HepG2 (cell line): ENCODE data around the gene SHMT1. TPM values are rescaled to one million over a fixed set of nuclear protein-coding genes. Genes with fewer than 3 reads are reported as not detected.
A peak's percentile ranks its signal among the peaks of the same experiment; 100 is the strongest.

ENCODE experiments used
- HMG20B ChIP-seq: conservative IDR thresholded peaks from 2 replicates; pipeline ENCODE4 v1.6.1; 2016; ENCODE audit warnings: missing genetic modification reagents, missing compliant biosample characterization
- HNRNPK ChIP-seq: fragments of 200-400 bp; formaldehyde crosslinking; IDR thresholded peaks from 2 replicates; pipeline ENCODE4 v1.6.1; 2018; ENCODE audit warnings: low read length, low read depth, moderate library complexity, mild to moderate bottlenecking; ENCODE audit not compliant: poor library complexity, severe bottlenecking
- HNRNPL ChIP-seq: fragments of 200-400 bp; formaldehyde crosslinking; IDR thresholded peaks from 2 replicates; pipeline ENCODE4 v1.6.1; 2017; ENCODE audit warnings: mild to moderate bottlenecking, low read depth, low read length
- MEIS1 ChIP-seq: sonication (generic); formaldehyde crosslinking; IDR thresholded peaks from 2 replicates; pipeline ENCODE4 v1.9.0; 2021; ENCODE audit warnings: mild to moderate bottlenecking, missing genetic modification reagents, moderate library complexity, borderline replicate concordance
- NFE2 ChIP-seq: sonication (generic); formaldehyde crosslinking; IDR thresholded peaks from 2 replicates; pipeline ENCODE4 v1.4.0; 2020; ENCODE audit warnings: missing genetic modification reagents
- ONECUT2 ChIP-seq: sonication (generic); formaldehyde crosslinking; IDR thresholded peaks from 2 replicates; pipeline ENCODE4 v1.4.0; 2020; ENCODE audit warnings: missing genetic modification reagents
- REXO4 ChIP-seq: sonication (generic); formaldehyde crosslinking; IDR thresholded peaks from 2 replicates; pipeline ENCODE4 v1.8.0; 2022; ENCODE audit warnings: missing genetic modification reagents, mild to moderate bottlenecking, borderline replicate concordance
- SIN3A ChIP-seq: IDR thresholded peaks from 2 replicates; pipeline ENCODE4 v1.6.1; 2011; ENCODE audit warnings: low read depth, mild to moderate bottlenecking, control low read depth, low read length, borderline replicate concordance
- SUZ12 ChIP-seq: fragments of 150-350 bp; IDR thresholded peaks from 2 replicates; pipeline ENCODE4 v1.6.1; 2014; ENCODE audit warnings: low read depth, low read length
- TBX2 ChIP-seq: sonication (generic); formaldehyde crosslinking; IDR thresholded peaks from 2 replicates; pipeline ENCODE4 v1.5.0; 2020; ENCODE audit warnings: missing genetic modification reagents, mild to moderate bottlenecking, borderline replicate concordance
- TCF7 ChIP-seq: sonication (generic); IDR thresholded peaks from 2 replicates; pipeline ENCODE4 v1.6.1; 2016; ENCODE audit warnings: antibody characterized with exemption, low read depth
- TOPORS ChIP-seq: sonication (generic); formaldehyde crosslinking; IDR thresholded peaks from 2 replicates; pipeline ENCODE4 v1.8.0; 2023; ENCODE audit warnings: mild to moderate bottlenecking, missing genetic modification reagents
- ZNF274 ChIP-seq: sonication (generic); formaldehyde crosslinking; IDR thresholded peaks from 2 replicates; pipeline ENCODE4 v1.5.1; 2020; ENCODE audit warnings: mild to moderate bottlenecking, missing genetic modification reagents
- ZNF3 ChIP-seq: IDR thresholded peaks from 2 replicates; pipeline ENCODE4 v1.7.0; 2017; ENCODE audit warnings: inconsistent platforms
- ZNF317 ChIP-seq: sonication (generic); formaldehyde crosslinking; IDR thresholded peaks from 2 replicates; pipeline ENCODE4 v1.5.0; 2020; ENCODE audit warnings: mild to moderate bottlenecking, missing genetic modification reagents
- ZNF383 ChIP-seq: sonication (generic); formaldehyde crosslinking; IDR thresholded peaks from 2 replicates; pipeline ENCODE4 v1.4.0; 2020; ENCODE audit warnings: missing genetic modification reagents, mild to moderate bottlenecking, borderline replicate concordance
- ZNF747 ChIP-seq: sonication (generic); formaldehyde crosslinking; IDR thresholded peaks from 2 replicates; pipeline ENCODE4 v1.8.1; 2023; ENCODE audit warnings: missing genetic modification reagents, mild to moderate bottlenecking, borderline replicate concordance
- polyA plus RNA-seq, 8 experiments: library from polyadenylated mRNA; depleted of rRNA in 3 of 8; stranded (reverse) in 7 of 8; unstranded in 1 of 8; fragments of >200 nt; fragmentation: Illumina TruSeq in 4 of 8; extraction: Trizol in 4 of 8; gene quantifications; 2 replicates each; pipeline versions ENCODE4 v1.2.1 to v1.2.3, GENCODE V29; 2011 to 2016; ENCODE audit warnings: low read depth in 4 of 8, missing spikeins in 1 of 8, mixed read lengths in 1 of 8; ENCODE audit not compliant: insufficient read depth in 1 of 8
- total RNA-seq, 5 experiments: library from RNA; depleted of rRNA; stranded (reverse); fragments of >200 nt; fragmentation: Illumina TruSeq; extraction: Trizol; gene quantifications; 2 replicates each; pipeline ENCODE4 v1.2.3, GENCODE V29; 2016; ENCODE audit warnings: low read depth in 1 of 5
- TF ChIP-seq, protein P1 (sequence below): sonication (generic); formaldehyde crosslinking; IDR thresholded peaks from 2 replicates; pipeline ENCODE4 v1.5.1; 2020; ENCODE audit warnings: mild to moderate bottlenecking, missing genetic modification reagents, moderate library complexity
- TF ChIP-seq, protein P2 (sequence below): sonication (generic); formaldehyde crosslinking; IDR thresholded peaks from 2 replicates; pipeline ENCODE4 v1.8.0; 2022; ENCODE audit warnings: mild to moderate bottlenecking, missing genetic modification reagents, borderline replicate concordance
- TF ChIP-seq, protein P3 (sequence below): sonication (generic); formaldehyde crosslinking; IDR thresholded peaks from 2 replicates; pipeline ENCODE4 v1.5.1; 2020; ENCODE audit warnings: missing genetic modification reagents, mild to moderate bottlenecking, borderline replicate concordance
- TF ChIP-seq, protein P4 (sequence below): conservative IDR thresholded peaks from 2 replicates; pipeline ENCODE4 v1.6.1; 2018; ENCODE audit warnings: missing genetic modification reagents

Gene SHMT1
- total and polyA plus RNA-seq, 2 of the 13 experiments (the other 11 are each of a cell fraction or from before 2014, with no cell fraction given), result 21.3 to 48.8 TPM

DNA sequence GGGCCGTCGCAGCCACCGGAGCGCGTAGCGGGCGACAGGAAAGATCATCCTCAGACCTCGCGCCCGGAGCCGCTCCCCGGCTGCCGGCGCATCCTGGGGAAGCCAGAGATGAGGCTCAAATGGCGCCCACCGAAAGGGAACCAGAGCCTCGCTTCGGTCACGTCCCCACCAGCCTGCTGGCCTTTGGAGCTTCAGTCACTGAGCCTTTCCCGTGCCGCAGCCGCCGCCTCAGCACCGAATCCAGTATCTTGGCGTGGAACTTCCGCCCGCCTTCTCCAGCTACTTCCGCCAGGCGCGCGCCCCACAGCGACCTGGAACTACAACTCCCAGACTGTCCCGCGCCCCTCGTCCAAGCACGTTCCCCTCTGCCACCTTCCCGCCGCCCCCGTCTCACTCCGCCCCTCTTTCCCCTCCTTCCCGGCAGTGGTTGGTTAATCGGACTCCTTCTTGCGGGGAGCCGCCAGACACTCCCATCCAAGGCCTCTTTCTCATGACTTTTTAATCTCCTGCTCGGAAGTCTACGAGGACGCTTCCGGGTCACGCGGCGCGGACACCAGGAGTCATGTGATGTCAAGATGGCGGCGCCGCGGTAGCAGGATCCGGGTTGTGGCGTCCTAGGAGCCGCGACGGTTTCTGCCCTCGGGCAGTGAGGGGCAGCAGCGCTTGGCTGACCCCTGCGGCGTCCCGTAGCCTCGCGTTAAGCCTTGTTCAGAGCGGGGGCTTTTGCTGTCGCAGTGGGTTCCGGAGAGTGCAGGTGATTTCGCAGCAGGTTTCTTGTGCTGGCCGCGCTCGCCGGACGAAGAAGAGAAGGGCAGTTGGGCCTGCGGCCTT is 48.4 kb downstream of the SHMT1 start, which contains the start of the genes SMCR8 and TOP3A (continued):
- TF ChIP-seq ZNF3 (CRISPR knock-in tag) (no peak), ONECUT2 (no peak), ZNF383 (no peak), ZNF747 (CRISPR knock-in tag) (peak; percentile 64; the same call in 1 of the 2 replicates), TBX2 (CRISPR knock-in tag) (peak; percentile 76; the same call in 1 of the 2 replicates), HNRNPL (no peak), ZNF317 (no peak), NFE2 (CRISPR knock-in tag) (no peak), REXO4 (CRISPR knock-in tag) (no peak), ZNF274 (no peak), TOPORS (CRISPR knock-in tag) (no peak; the same call in 1 of the 2 replicates), SUZ12 (peak; percentile 45), SIN3A (peak; percentile 39), HMG20B (CRISPR knock-in tag) (no peak), MEIS1 (CRISPR knock-in tag) (peak; percentile 64; the same call in 1 of the 2 replicates), HNRNPK (peak; percentile 67), TCF7 (no peak)
- TF ChIP-seq, protein P1, sequence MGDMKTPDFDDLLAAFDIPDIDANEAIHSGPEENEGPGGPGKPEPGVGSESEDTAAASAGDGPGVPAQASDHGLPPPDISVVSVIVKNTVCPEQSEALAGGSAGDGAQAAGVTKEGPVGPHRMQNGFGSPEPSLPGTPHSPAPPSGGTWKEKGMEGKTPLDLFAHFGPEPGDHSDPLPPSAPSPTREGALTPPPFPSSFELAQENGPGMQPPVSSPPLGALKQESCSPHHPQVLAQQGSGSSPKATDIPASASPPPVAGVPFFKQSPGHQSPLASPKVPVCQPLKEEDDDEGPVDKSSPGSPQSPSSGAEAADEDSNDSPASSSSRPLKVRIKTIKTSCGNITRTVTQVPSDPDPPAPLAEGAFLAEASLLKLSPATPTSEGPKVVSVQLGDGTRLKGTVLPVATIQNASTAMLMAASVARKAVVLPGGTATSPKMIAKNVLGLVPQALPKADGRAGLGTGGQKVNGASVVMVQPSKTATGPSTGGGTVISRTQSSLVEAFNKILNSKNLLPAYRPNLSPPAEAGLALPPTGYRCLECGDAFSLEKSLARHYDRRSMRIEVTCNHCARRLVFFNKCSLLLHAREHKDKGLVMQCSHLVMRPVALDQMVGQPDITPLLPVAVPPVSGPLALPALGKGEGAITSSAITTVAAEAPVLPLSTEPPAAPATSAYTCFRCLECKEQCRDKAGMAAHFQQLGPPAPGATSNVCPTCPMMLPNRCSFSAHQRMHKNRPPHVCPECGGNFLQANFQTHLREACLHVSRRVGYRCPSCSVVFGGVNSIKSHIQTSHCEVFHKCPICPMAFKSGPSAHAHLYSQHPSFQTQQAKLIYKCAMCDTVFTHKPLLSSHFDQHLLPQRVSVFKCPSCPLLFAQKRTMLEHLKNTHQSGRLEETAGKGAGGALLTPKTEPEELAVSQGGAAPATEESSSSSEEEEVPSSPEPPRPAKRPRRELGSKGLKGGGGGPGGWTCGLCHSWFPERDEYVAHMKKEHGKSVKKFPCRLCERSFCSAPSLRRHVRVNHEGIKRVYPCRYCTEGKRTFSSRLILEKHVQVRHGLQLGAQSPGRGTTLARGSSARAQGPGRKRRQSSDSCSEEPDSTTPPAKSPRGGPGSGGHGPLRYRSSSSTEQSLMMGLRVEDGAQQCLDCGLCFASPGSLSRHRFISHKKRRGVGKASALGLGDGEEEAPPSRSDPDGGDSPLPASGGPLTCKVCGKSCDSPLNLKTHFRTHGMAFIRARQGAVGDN (CRISPR knock-in tag), result peak; percentile 95
- TF ChIP-seq, protein P2, sequence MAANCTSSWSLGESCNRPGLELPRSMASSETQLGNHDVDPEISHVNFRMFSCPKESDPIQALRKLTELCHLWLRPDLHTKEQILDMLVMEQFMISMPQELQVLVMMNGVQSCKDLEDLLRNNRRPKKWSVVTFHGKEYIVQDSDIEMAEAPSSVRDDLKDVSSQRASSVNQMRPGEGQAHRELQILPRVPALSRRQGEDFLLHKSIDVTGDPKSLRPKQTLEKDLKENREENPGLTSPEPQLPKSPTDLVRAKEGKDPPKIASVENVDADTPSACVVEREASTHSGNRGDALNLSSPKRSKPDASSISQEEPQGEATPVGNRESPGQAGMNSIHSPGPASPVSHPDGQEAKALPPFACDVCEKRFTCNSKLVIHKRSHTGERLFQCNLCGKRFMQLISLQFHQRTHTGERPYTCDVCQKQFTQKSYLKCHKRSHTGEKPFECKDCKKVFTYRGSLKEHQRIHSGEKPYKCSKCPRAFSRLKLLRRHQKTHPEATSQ (CRISPR knock-in tag), result no peak
- TF ChIP-seq, protein P3, sequence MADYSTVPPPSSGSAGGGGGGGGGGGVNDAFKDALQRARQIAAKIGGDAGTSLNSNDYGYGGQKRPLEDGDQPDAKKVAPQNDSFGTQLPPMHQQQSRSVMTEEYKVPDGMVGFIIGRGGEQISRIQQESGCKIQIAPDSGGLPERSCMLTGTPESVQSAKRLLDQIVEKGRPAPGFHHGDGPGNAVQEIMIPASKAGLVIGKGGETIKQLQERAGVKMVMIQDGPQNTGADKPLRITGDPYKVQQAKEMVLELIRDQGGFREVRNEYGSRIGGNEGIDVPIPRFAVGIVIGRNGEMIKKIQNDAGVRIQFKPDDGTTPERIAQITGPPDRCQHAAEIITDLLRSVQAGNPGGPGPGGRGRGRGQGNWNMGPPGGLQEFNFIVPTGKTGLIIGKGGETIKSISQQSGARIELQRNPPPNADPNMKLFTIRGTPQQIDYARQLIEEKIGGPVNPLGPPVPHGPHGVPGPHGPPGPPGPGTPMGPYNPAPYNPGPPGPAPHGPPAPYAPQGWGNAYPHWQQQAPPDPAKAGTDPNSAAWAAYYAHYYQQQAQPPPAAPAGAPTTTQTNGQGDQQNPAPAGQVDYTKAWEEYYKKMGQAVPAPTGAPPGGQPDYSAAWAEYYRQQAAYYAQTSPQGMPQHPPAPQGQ (CRISPR knock-in tag), result no peak
- TF ChIP-seq, protein P4, sequence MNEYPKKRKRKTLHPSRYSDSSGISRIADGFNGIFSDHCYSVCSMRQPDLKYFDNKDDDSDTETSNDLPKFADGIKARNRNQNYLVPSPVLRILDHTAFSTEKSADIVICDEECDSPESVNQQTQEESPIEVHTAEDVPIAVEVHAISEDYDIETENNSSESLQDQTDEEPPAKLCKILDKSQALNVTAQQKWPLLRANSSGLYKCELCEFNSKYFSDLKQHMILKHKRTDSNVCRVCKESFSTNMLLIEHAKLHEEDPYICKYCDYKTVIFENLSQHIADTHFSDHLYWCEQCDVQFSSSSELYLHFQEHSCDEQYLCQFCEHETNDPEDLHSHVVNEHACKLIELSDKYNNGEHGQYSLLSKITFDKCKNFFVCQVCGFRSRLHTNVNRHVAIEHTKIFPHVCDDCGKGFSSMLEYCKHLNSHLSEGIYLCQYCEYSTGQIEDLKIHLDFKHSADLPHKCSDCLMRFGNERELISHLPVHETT (CRISPR knock-in tag), result no peak; the same call in 1 of the 2 replicates
